GM21381 (cell line): Measurements from ENCODE around the gene PKDCC.

Experiments
- ATAC-seq: cut with Tn5 transposase; IDR thresholded peaks from one replicate; pipeline ENCODE4 v1.9.1; 2021; ENCODE audit warnings: mild to moderate bottlenecking, moderate library complexity; ENCODE audit not compliant: unreplicated experiment

The PKDCC gene

GRCh38 chr2:42104621-42105020 lies 56.8 kb downstream of the PKDCC start:
- ATAC-seq, result no peak

GRCh38 chr2:42105330-42106256 lies 57.8 kb downstream of the PKDCC start:
- ATAC-seq, result peak; percentile 41

GRCh38 chr2:42106257-42106816 lies 58.5 kb downstream of the PKDCC start:
- no peak for ATAC-seq

- ATAC-seq, result no peak
Measured at GRCh38 chr2:42107249-42108042, 59.6 kb downstream of the PKDCC start.
